GM23338 (cell line): Measurements from ENCODE around the gene RABGAP1L. TPM values are rescaled to one million over a fixed set of nuclear protein-coding genes. Genes with fewer than 3 reads are reported as not detected.

ENCODE experiments used
- ATAC-seq: fragments of 200-7000 bp; cut with Tn5 transposase; 3 replicates; pipeline ENCODE4 v1.9.1; 2020
- DNase-seq: peaks from one replicate; pipeline ENCODE4 v3.0.0-alpha.2; 2015; ENCODE audit warnings: low spot score
- H2AFZ ChIP-seq: fragments of 200-600 bp; sonication (generic); 2 replicates; pipeline ENCODE4 v1.8.0; 2016; ENCODE audit warnings: antibody characterized with exemption, mild to moderate bottlenecking, moderate library complexity
- H3F3A ChIP-seq: fragments of 200-600 bp; sonication (generic); replicated peaks from 2 replicates; pipeline ENCODE4 v1.8.0; 2017; ENCODE audit warnings: antibody characterized with exemption, mixed run types, low read depth
- H3K27ac ChIP-seq: fragments of 200-600 bp; sonication (generic); 2 replicates; pipeline ENCODE4 v1.6.1; 2016; ENCODE audit warnings: low read depth
- H3K27me3 ChIP-seq: fragments of 200-600 bp; sonication (generic); 2 replicates; pipeline ENCODE4 v1.8.0; 2016; ENCODE audit warnings: mild to moderate bottlenecking, mixed run types, moderate library complexity; ENCODE audit not compliant: insufficient read depth
- H3K36me3 ChIP-seq: fragments of 200-600 bp; sonication (generic); 2 replicates; pipeline ENCODE4 v1.8.0; 2016; ENCODE audit warnings: mild to moderate bottlenecking; ENCODE audit not compliant: insufficient read depth
- H3K4me1 ChIP-seq: fragments of 200-600 bp; sonication (generic); 2 replicates; pipeline ENCODE4 v1.8.0; 2016; ENCODE audit warnings: mild to moderate bottlenecking, moderate library complexity; ENCODE audit not compliant: insufficient read depth
- H3K4me2 ChIP-seq: fragments of 200-600 bp; sonication (generic); 2 replicates; pipeline ENCODE4 v1.7.1; 2017; ENCODE audit warnings: mixed run types
- H3K4me3 ChIP-seq: fragments of 200-600 bp; sonication (generic); 2 replicates; pipeline ENCODE4 v1.6.1; 2016; ENCODE audit warnings: mixed run types
- H3K79me2 ChIP-seq: fragments of 200-600 bp; sonication (generic); replicated peaks from 2 replicates; pipeline ENCODE4 v1.8.0; 2017; ENCODE audit warnings: mild to moderate bottlenecking; ENCODE audit not compliant: insufficient read depth
- H3K9me2 ChIP-seq: fragments of 200-600 bp; sonication (generic); 2 replicates; pipeline ENCODE4 v1.8.0; 2017; ENCODE audit not compliant: insufficient read depth
- H4K20me1 ChIP-seq: fragments of 200-600 bp; sonication (generic); replicated peaks from 2 replicates; pipeline ENCODE4 v1.8.0; 2017; ENCODE audit warnings: mild to moderate bottlenecking; ENCODE audit not compliant: insufficient read depth
- H3K27ac Mint-ChIP-seq: 2 replicates; pipeline ENCODE4 v1.8.0; 2020; ENCODE audit warnings: inconsistent platforms, mild to moderate bottlenecking, moderate library complexity, mixed read lengths
- H3K27me3 Mint-ChIP-seq: 3 replicates; pipeline ENCODE4 v1.8.0; 2022; ENCODE audit warnings: low read depth, mild to moderate bottlenecking, moderate library complexity, mixed read lengths, inconsistent platforms; ENCODE audit not compliant: insufficient read depth, poor library complexity
- H3K36me3 Mint-ChIP-seq: 3 replicates; pipeline ENCODE4 v1.8.0; 2021; ENCODE audit warnings: low read depth, mild to moderate bottlenecking, inconsistent platforms, moderate library complexity, mixed read lengths
- H3K4me1 Mint-ChIP-seq: 3 replicates; pipeline ENCODE4 v1.8.0; 2020; ENCODE audit warnings: mild to moderate bottlenecking, inconsistent platforms, mixed read lengths
- H3K4me3 Mint-ChIP-seq: 3 replicates; pipeline ENCODE4 v1.8.0; 2021; ENCODE audit warnings: moderate library complexity, mild to moderate bottlenecking, inconsistent platforms, mixed read lengths
- H3K9me3 Mint-ChIP-seq: 3 replicates; pipeline ENCODE4 v1.8.0; 2020; ENCODE audit warnings: moderate library complexity, mild to moderate bottlenecking, inconsistent platforms, mixed read lengths
- ETS1 ChIP-seq: IDR thresholded peaks from 2 replicates; pipeline ENCODE4 v1.6.1; 2016; ENCODE audit warnings: antibody characterized with exemption
- JUNB ChIP-seq: IDR thresholded peaks from one replicate; pipeline ENCODE4 v1.6.1; 2016; ENCODE audit warnings: antibody characterized with exemption; ENCODE audit not compliant: unreplicated experiment
- NANOG ChIP-seq: IDR thresholded peaks from 2 replicates; pipeline ENCODE4 v1.6.1; 2016; ENCODE audit warnings: antibody characterized with exemption, borderline replicate concordance
- POLR2AphosphoS5 ChIP-seq: IDR thresholded peaks from 2 replicates; pipeline ENCODE4 v1.6.1; 2016; ENCODE audit warnings: antibody characterized with exemption, low read depth
- REST ChIP-seq: IDR thresholded peaks from one replicate; pipeline ENCODE4 v1.6.1; 2018; ENCODE audit warnings: antibody characterized with exemption; ENCODE audit not compliant: unreplicated experiment
- STAT1 ChIP-seq: IDR thresholded peaks from one replicate; pipeline ENCODE4 v1.6.1; 2016; ENCODE audit warnings: antibody characterized with exemption; ENCODE audit not compliant: unreplicated experiment
- polyA plus RNA-seq: library from polyadenylated mRNA; unstranded; fragments of >200 nt; fragmentation: Nextera tagmentation; extraction: Ambion mirVana; gene quantifications from 2 replicates; pipeline ENCODE4 v1.2.1, GENCODE V29; 2016
- total RNA-seq: library from RNA; depleted of rRNA; stranded (reverse); fragments of >200 nt; shearing (Covaris generic); gene quantifications from 2 replicates; pipeline ENCODE4 v1.2.3, GENCODE V29; 2014
- TF ChIP-seq, protein P1 (sequence below): fragments of 250-450 bp; sonication (Bioruptor Pico); IDR thresholded peaks from 2 replicates; pipeline ENCODE4 v1.5.0; 2020; ENCODE audit warnings: mild to moderate bottlenecking, moderate library complexity
- TF ChIP-seq, protein P2 (sequence below), 2 experiments: fragments of 200-600 bp in 1 of 2; sonication (generic) in 1 of 2; conservative IDR thresholded peaks; 2 replicates each; pipeline versions ENCODE4 v1.5.1 to v1.6.1; 2016 to 2017; ENCODE audit warnings: antibody characterized with exemption in 2 of 2, low read depth in 2 of 2, mild to moderate bottlenecking in 2 of 2, moderate library complexity in 1 of 2

The RABGAP1L gene
- total and polyA plus RNA-seq, 2 experiments from 2014 or later, result 83.2 to 136 TPM

- H3K27ac ChIP-seq, result no peak overlapping the region
- no peak overlapping the region for H3K4me3 Mint-ChIP-seq
- H3K9me2 ChIP-seq, result no peaks in the 10 kb centered on the region
- peaks cover 4% of the 10 kb centered on the region; the same call in 1 of the 2 replicates for H3K4me1 ChIP-seq
- H2AFZ ChIP-seq, result no peak overlapping the region
- H3K4me3 ChIP-seq, result no peak overlapping the region
- no peaks in the 10 kb centered on the region for H3F3A ChIP-seq
- H4K20me1 ChIP-seq, result no peaks in the 10 kb centered on the region
- peaks cover 2% of the 10 kb centered on the region for H3K27me3 Mint-ChIP-seq
- no peaks in the 10 kb centered on the region for H3K79me2 ChIP-seq
- H3K36me3 Mint-ChIP-seq, result no peaks in the 10 kb centered on the region
- no peaks in the 10 kb centered on the region for H3K36me3 ChIP-seq
- no peaks in the 10 kb centered on the region for H3K4me1 Mint-ChIP-seq
- H3K9me3 Mint-ChIP-seq, result no peaks in the 10 kb centered on the region
- H3K27me3 ChIP-seq, result no peaks in the 10 kb centered on the region
- no peak for DNase-seq
- no peak for TF ChIP-seq JUNB
- TF ChIP-seq, protein P1, sequence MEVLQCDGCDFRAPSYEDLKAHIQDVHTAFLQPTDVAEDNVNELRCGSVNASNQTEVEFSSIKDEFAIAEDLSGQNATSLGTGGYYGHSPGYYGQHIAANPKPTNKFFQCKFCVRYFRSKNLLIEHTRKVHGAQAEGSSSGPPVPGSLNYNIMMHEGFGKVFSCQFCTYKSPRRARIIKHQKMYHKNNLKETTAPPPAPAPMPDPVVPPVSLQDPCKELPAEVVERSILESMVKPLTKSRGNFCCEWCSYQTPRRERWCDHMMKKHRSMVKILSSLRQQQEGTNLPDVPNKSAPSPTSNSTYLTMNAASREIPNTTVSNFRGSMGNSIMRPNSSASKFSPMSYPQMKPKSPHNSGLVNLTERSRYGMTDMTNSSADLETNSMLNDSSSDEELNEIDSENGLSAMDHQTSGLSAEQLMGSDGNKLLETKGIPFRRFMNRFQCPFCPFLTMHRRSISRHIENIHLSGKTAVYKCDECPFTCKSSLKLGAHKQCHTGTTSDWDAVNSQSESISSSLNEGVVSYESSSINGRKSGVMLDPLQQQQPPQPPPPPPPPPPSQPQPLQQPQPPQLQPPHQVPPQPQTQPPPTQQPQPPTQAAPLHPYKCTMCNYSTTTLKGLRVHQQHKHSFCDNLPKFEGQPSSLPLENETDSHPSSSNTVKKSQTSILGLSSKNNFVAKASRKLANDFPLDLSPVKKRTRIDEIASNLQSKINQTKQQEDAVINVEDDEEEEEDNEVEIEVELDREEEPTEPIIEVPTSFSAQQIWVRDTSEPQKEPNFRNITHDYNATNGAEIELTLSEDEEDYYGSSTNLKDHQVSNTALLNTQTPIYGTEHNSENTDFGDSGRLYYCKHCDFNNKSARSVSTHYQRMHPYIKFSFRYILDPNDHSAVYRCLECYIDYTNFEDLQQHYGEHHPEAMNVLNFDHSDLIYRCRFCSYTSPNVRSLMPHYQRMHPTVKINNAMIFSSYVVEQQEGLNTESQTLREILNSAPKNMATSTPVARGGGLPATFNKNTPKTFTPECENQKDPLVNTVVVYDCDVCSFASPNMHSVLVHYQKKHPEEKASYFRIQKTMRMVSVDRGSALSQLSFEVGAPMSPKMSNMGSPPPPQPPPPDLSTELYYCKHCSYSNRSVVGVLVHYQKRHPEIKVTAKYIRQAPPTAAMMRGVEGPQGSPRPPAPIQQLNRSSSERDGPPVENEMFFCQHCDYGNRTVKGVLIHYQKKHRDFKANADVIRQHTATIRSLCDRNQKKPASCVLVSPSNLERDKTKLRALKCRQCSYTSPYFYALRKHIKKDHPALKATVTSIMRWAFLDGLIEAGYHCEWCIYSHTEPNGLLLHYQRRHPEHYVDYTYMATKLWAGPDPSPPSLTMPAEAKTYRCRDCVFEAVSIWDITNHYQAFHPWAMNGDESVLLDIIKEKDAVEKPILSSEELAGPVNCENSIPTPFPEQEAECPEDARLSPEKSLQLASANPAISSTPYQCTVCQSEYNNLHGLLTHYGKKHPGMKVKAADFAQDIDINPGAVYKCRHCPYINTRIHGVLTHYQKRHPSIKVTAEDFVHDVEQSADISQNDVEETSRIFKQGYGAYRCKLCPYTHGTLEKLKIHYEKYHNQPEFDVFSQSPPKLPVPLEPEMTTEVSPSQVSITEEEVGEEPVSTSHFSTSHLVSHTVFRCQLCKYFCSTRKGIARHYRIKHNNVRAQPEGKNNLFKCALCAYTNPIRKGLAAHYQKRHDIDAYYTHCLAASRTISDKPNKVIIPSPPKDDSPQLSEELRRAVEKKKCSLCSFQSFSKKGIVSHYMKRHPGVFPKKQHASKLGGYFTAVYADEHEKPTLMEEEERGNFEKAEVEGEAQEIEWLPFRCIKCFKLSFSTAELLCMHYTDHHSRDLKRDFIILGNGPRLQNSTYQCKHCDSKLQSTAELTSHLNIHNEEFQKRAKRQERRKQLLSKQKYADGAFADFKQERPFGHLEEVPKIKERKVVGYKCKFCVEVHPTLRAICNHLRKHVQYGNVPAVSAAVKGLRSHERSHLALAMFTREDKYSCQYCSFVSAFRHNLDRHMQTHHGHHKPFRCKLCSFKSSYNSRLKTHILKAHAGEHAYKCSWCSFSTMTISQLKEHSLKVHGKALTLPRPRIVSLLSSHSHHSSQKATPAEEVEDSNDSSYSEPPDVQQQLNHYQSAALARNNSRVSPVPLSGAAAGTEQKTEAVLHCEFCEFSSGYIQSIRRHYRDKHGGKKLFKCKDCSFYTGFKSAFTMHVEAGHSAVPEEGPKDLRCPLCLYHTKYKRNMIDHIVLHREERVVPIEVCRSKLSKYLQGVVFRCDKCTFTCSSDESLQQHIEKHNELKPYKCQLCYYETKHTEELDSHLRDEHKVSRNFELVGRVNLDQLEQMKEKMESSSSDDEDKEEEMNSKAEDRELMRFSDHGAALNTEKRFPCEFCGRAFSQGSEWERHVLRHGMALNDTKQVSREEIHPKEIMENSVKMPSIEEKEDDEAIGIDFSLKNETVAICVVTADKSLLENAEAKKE (CRISPR knock-in tag), result no peak
- TF ChIP-seq STAT1, result no peak
- no peak for TF ChIP-seq POLR2AphosphoS5
- TF ChIP-seq, protein P2, sequence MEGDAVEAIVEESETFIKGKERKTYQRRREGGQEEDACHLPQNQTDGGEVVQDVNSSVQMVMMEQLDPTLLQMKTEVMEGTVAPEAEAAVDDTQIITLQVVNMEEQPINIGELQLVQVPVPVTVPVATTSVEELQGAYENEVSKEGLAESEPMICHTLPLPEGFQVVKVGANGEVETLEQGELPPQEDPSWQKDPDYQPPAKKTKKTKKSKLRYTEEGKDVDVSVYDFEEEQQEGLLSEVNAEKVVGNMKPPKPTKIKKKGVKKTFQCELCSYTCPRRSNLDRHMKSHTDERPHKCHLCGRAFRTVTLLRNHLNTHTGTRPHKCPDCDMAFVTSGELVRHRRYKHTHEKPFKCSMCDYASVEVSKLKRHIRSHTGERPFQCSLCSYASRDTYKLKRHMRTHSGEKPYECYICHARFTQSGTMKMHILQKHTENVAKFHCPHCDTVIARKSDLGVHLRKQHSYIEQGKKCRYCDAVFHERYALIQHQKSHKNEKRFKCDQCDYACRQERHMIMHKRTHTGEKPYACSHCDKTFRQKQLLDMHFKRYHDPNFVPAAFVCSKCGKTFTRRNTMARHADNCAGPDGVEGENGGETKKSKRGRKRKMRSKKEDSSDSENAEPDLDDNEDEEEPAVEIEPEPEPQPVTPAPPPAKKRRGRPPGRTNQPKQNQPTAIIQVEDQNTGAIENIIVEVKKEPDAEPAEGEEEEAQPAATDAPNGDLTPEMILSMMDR (conservative IDR thresholded peaks at IDR 0.05; ENCODE audit: low read depth in 2 of 2), result no peak
- TF ChIP-seq ETS1, result no peak
- no peak for TF ChIP-seq REST
- no peak for TF ChIP-seq NANOG
- H3K4me2 ChIP-seq, result no peak overlapping the region
- H3K27ac Mint-ChIP-seq, result no peak overlapping the region
- ATAC-seq, result no peak
Observed at GRCh38 chr1:174828264-174828663, 668.9 kb downstream of the RABGAP1L start.
